ENCODE measurements around the gene CLDN9. TPM values are rescaled to one million over a fixed set of nuclear protein-coding genes. Genes with fewer than 3 reads are reported as not detected.
A peak's percentile ranks its signal among the peaks of the same experiment; 100 is the strongest.

CLDN9 gene
- total and polyA plus RNA-seq, 7 donors, result 0.28 TPM; not detected in 6

GRCh38 chr16:3042376-3042775 lies 29.7 kb downstream of the CLDN9 start:
- H3K27ac ChIP-seq, result no peak overlapping the region
- no peak for DNase-seq
- TF ChIP-seq, protein P1, sequence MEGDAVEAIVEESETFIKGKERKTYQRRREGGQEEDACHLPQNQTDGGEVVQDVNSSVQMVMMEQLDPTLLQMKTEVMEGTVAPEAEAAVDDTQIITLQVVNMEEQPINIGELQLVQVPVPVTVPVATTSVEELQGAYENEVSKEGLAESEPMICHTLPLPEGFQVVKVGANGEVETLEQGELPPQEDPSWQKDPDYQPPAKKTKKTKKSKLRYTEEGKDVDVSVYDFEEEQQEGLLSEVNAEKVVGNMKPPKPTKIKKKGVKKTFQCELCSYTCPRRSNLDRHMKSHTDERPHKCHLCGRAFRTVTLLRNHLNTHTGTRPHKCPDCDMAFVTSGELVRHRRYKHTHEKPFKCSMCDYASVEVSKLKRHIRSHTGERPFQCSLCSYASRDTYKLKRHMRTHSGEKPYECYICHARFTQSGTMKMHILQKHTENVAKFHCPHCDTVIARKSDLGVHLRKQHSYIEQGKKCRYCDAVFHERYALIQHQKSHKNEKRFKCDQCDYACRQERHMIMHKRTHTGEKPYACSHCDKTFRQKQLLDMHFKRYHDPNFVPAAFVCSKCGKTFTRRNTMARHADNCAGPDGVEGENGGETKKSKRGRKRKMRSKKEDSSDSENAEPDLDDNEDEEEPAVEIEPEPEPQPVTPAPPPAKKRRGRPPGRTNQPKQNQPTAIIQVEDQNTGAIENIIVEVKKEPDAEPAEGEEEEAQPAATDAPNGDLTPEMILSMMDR (IDR thresholded peaks at IDR 0.05), result no peak
- TF ChIP-seq POLR2AphosphoS5 (IDR thresholded peaks at IDR 0.05), result no peak
- TF ChIP-seq POLR2A (IDR thresholded peaks at IDR 0.05), result no peak
- no peak for TF ChIP-seq EP300 (IDR thresholded peaks at IDR 0.05)
- intact Hi-C loops (cut with DNase I), result no loop called here
- H3K9me3 ChIP-seq, result no peaks in the 10 kb centered on the region
- WGBS, 2 donors, result 85 to 86% methylated on average over 3 of the region's 3 CpGs
- H3K27me3 ChIP-seq, result peaks cover 50 to 98% (median 73%) of the 10 kb centered on the region in 3 donors
- no peaks in the 10 kb centered on the region for H3K36me3 ChIP-seq
- no peak overlapping the region for H3K4me3 ChIP-seq
- H3K4me1 ChIP-seq, result peaks cover 0 to 22% (median 19%) of the 10 kb centered on the region in 4 donors

GRCh38 chr16:3044708-3045107 lies 32.0 kb downstream of the CLDN9 start:
- Histone ChIP-seq H3K4me1 (peaks cover 0 to 22% (median 19%) of the 10 kb centered on the region in 4 donors), H3K4me3 (no peak overlapping the region), H3K36me3 (no peaks in the 10 kb centered on the region), H3K27ac (no peak overlapping the region), H3K27me3 (peaks cover 38 to 98% (median 69%) of the 10 kb centered on the region in 3 donors), H3K9me3 (no peaks in the 10 kb centered on the region)
- TF ChIP-seq EP300 (IDR thresholded peaks at IDR 0.05), result no peak
- TF ChIP-seq POLR2A (IDR thresholded peaks at IDR 0.05), result no peak
- TF ChIP-seq, protein P1 (IDR thresholded peaks at IDR 0.05), result no peak
- TF ChIP-seq POLR2AphosphoS5 (IDR thresholded peaks at IDR 0.05), result no peak
- WGBS, 2 donors, result 82 to 89% methylated on average over 6 of the region's 6 CpGs
- no peak for DNase-seq
- intact Hi-C loops (cut with DNase I), result no loop called here

- Histone ChIP-seq H3K4me1 (peaks cover 0 to 22% (median 19%) of the 10 kb centered on the region in 4 donors), H3K4me3 (peak within 1 kb of the TSS in 3 of 4 donors; percentile 25 to 47 (median 46)), H3K36me3 (no peaks in the 10 kb centered on the region), H3K27me3 (peaks cover 38 to 97% (median 73%) of the 10 kb centered on the region in 3 donors), H3K27ac (no peak within 1 kb of the TSS), H3K9me3 (no peaks in the 10 kb centered on the region)
- TF ChIP-seq POLR2AphosphoS5 (IDR thresholded peaks at IDR 0.05) (no peak), EP300 (IDR thresholded peaks at IDR 0.05) (no peak), POLR2A (IDR thresholded peaks at IDR 0.05) (no peak)
- TF ChIP-seq, protein P1 (IDR thresholded peaks at IDR 0.05), result no peak
- intact Hi-C loops (cut with DNase I), result no loop called here
- 1% methylated on average over 86 of the region's 86 CpGs for WGBS, 2 donors
- DNase-seq, result no peak
Observed at GRCh38 chr16:3045758-3046640, 33.3 kb downstream of the CLDN9 start, which contains the start of gene MMP25. Gene MMP25, plus strand, starts transcription at chr16:3046561. Its CDS starts 357 bp downstream, at chr16:3046918.

GRCh38 chr16:3046641-3047386 lies 34.1 kb downstream of the CLDN9 start:
- no peaks in the 10 kb centered on the region for H3K9me3 ChIP-seq
- TF ChIP-seq POLR2A (IDR thresholded peaks at IDR 0.05), result no peak
- no peak for TF ChIP-seq EP300 (IDR thresholded peaks at IDR 0.05)
- TF ChIP-seq, protein P1 (IDR thresholded peaks at IDR 0.05), result no peak
- no peak for TF ChIP-seq POLR2AphosphoS5 (IDR thresholded peaks at IDR 0.05)
- H3K27ac ChIP-seq, result no peak overlapping the region
- peak overlapping the region in 3 of 4 donors; percentile 25 to 47 (median 46) for H3K4me3 ChIP-seq
- DNase-seq, result no peak
- peaks cover 38 to 95% (median 73%) of the 10 kb centered on the region in 3 donors for H3K27me3 ChIP-seq
- no peaks in the 10 kb centered on the region for H3K36me3 ChIP-seq
- peaks cover 0 to 22% (median 19%) of the 10 kb centered on the region in 4 donors for H3K4me1 ChIP-seq
- intact Hi-C loops (cut with DNase I), result no loop called here
- 2 to 3% methylated on average over 54 of the region's 54 CpGs for WGBS, 2 donors

All from sigmoid colon (tissue), 7 donors.